NCI-H1092 treated with DMSO at 0.1 percent for 48 hours (cell line): ENCODE data around the gene CEP57L1.
"Not testable (repeated sequence)": the region's sequence is repeated elsewhere in the genome, so short reads cannot be mapped to it uniquely, and the experiment has no call there.

Experiments used
- DNase-seq: peaks from one replicate; lab custom pipeline; 2025; lab: John Stamatoyannopoulos, UW

CEP57L1 gene

GRCh38 chr6:109105681-109106080 lies 10.4 kb downstream of the CEP57L1 start:
- DNase-seq, result no peak

DNA sequence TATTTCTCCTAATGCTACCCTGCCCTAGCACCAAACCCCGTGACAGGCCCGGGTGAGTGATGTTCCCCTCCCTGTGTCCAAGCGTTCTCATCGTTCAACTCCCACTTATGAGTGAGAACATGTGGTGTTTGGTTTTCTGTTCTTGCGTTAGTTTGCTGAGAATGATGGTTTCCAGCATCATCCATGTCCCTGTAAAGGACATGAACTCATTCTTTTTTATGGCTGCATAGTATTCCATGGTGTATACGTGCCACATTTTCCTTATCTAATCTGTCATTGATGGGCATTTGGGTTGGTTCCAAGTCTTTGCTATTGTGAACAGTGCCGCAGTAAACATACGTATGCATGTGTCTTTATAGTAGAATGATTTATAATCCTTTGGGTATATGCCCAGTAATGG lies 14.4 kb downstream of the CEP57L1 start:
- not testable (repeated sequence) for DNase-seq

DNA sequence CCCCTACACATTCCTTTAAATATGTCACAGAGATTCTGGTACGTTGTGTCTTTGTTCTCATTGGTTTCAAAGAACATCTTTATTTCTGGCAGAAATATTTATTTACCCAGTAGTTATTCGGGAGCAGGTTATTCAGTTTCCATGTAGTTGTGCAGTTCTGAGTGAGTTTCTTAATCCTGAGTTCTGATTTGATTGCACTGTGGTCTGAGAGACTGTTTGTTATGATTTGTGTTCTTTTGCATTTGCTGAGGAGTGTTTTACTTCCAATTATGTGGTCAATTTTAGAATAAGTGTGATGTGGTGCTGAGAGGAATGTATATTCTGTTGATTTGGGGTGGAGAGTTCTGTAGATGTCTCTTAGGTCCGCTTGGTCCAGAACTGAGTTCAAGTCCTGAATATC lies 17.4 kb downstream of the CEP57L1 start:
- not testable (repeated sequence) for DNase-seq

DNA sequence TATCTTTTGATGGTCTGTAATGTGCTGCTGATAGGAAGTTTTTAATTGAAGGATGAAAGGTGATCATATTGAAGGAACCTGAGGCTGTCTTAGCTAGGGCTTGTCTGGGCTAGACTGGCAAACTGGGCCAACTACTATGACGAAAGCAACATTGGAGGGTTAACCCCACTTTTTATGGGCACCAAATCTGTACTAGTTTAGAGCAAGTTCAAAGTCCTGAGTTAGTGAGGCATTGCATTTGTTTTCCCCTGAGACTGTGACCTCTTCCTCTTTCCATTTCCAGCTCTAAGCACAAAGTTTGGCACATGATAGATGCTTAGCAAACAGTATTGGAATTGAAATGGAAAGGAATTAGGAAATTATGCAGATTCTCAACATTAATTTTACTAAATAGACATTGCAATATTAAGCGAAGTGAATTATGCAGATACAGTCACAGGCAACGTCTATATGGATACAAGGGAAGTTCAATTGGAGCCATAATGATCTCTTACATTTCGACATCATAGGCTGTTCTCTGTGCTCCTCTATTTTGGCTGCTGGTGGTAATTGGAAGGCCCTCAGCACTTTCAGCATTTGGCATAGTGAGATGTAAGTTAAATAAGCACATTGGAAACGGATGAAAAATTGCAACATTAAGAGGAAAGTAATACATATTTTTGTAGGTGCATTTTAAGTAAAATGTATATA lies 22.2 kb downstream of the CEP57L1 start:
- no peak for DNase-seq

GRCh38 chr6:109118337-109118736 lies 23.0 kb downstream of the CEP57L1 start:
- no peak for DNase-seq

DNA sequence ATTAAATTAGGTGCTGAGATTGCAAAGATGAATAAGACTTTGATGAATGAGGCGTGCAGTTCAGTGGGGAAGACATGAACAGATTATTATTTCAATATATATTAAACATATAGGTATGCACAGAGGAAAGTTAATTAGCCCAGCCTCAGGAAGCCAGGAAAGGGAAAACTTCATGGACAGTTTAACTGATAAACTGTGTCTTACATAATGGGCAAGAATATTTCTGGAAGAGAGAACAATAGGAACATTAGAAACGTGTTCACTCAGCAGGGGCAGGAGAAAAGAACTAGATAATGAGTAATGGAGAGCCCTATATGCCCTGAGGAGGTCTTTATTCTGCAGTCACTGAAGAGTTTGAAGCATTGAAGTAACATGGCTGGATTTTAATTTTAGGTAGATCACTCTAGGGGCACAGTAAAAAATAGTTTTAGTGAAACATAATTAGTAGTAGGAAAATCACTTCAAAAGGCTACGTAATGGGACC lies 23.6 kb downstream of the CEP57L1 start:
- no peak for DNase-seq

- DNase-seq, result no peak
Observed at GRCh38 chr6:109121411-109121810, 26.1 kb downstream of the CEP57L1 start.

DNA sequence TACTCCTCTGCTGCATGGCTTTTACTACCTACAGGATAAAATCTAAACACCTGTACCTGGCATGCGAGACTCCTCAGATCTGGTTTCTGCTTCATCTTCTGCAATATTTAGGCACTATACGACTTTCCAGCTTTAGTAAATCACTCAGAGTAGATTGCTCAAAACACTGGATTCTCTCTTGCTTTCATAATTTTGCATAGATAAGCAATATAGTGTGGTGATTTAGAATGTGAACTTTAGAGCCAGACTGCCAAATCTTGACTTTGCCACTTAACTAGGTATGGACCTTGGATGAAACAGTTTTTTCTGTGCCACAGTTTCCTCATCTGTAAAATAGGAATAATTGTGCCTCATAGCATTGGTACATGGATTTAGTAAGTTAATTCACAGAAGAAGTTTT lies 28.9 kb downstream of the CEP57L1 start:
- no peak for DNase-seq

- no peak for DNase-seq
Observed at GRCh38 chr6:109125504-109125903, 30.2 kb downstream of the CEP57L1 start.

GRCh38 chr6:109130065-109130464 lies 34.8 kb downstream of the CEP57L1 start:
- DNase-seq, result no peak

- not testable (repeated sequence) for DNase-seq
Observed at GRCh38 chr6:109135600-109135999, 40.3 kb downstream of the CEP57L1 start.

GRCh38 chr6:109136039-109136438 lies 40.7 kb downstream of the CEP57L1 start:
- not testable (repeated sequence) for DNase-seq

GRCh38 chr6:109136530-109136929 lies 41.2 kb downstream of the CEP57L1 start:
- not testable (repeated sequence) for DNase-seq

DNA sequence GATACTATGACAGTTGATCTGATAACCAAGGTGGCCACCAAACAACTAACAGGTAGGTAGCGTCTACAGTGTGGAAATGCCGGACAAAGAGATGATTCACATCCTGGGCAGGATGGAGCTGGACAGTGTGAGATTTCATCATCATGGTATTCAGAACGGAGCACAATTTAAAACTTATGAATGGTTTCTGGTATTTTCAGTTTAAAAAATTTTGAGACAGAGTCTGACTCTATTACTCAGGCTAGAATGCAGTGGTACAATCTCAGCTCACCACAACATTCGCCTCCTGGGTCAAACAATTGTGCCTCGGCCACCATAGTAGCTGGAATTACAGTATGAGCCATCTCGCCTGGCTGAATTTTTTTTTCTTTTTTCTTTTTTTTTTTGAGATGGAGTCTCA lies 43.8 kb downstream of the CEP57L1 start:
- no peak for DNase-seq

- DNase-seq, result not testable (repeated sequence)
Observed at GRCh38 chr6:109142067-109142466, 46.8 kb downstream of the CEP57L1 start.

DNA sequence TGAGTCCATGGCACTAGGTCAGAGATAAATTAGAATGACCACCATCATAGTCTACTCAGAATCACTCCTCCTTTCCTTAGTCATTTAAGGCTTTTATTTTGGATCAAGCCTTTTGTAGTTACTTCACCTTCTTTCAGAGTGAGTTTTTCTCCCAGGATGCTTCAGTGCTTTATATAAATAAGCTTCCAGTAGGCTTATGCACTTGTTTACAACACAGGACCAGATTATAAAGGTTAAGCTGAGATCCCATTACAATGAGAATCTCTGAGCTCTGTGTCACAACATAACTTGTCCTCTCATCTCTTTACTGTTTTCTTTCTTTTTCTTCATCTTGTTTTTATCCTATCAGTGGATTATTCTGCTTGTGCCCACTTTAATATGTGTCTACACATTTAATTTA lies 47.9 kb downstream of the CEP57L1 start:
- no peak for DNase-seq

GRCh38 chr6:109148251-109148650 lies 52.9 kb downstream of the CEP57L1 start:
- DNase-seq, result not testable (repeated sequence)

GRCh38 chr6:109148716-109149115 lies 53.4 kb downstream of the CEP57L1 start:
- not testable (repeated sequence) for DNase-seq

DNA sequence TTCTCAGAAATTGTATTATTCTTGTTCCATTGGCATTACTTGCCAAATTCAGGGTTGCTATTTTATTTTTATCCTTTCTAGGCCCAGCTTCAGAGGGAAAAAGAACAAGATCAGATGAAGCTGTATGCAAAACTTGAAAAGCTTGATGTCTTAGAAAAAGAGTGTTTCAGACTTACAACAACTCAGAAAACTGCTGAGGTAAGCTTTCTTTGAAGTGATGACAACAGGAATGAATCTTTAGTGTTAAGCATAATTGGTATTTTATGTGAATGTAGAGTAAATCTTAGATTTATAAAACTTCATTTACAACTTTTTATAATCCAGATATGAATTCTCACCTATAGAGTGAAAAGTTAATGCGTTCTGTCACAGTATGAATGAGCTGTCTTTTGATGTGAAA lies 58.4 kb downstream of the CEP57L1 start:
- DNase-seq, result no peak

GRCh38 chr6:109164331-109164730 lies 69.0 kb downstream of the CEP57L1 start:
- no peak for DNase-seq

- DNase-seq, result no peak
Observed at GRCh38 chr6:109165392-109165974, 70.2 kb downstream of the CEP57L1 start.

- DNase-seq, result peak; percentile 18
Observed at GRCh38 chr6:109166673-109167072, 71.4 kb downstream of the CEP57L1 start.

- no peak for DNase-seq
Observed at GRCh38 chr6:109167562-109167961, 72.3 kb downstream of the CEP57L1 start.

DNA sequence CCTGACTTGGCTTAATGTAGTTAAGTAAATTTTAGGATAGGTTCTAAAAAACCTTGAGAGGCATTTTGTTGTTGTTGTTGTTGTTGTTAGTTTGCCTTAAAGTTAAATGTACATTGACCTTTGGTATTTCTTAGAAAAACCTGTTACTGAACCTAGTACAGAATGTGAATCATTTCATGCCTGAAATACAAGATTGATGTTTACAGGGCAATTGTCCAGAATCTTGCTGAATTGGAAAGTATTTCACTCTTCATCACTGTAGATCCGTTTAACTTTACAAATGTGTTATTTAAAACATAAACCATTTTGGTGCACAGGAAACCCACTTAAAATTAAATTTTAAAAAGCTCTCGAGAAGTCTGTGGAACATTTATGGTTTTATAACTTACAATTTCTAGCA lies 75.0 kb downstream of the CEP57L1 start:
- DNase-seq, result no peak
